K562 (cell line): ENCODE data around the gene RECQL5. TPM values are rescaled to one million over a fixed set of nuclear protein-coding genes. Genes with fewer than 3 reads are reported as not detected.

Experiments
- ARID1B ChIP-seq: fragments of 450-650 bp; IDR thresholded peaks from 2 replicates; pipeline ENCODE4 v1.6.1; 2016; ENCODE audit warnings: antibody characterized with exemption, mild to moderate bottlenecking, inconsistent platforms
- FOXK2 ChIP-seq, 2 experiments: fragments of 450-650 bp; IDR thresholded peaks in 1 of 2; conservative IDR thresholded peaks in 1 of 2; 2 replicates each; pipeline ENCODE4 v1.6.1; 2016; ENCODE audit warnings: low read depth in 2 of 2, mild to moderate bottlenecking in 1 of 2
- KDM1A ChIP-seq, 2 experiments: fragments of 450-650 bp; IDR thresholded peaks; 2 replicates each; pipeline ENCODE4 v1.6.1; 2016; ENCODE audit warnings: mild to moderate bottlenecking in 2 of 2
- KDM5B ChIP-seq: fragments of 200-600 bp; sonication (generic); IDR thresholded peaks from 2 replicates; pipeline ENCODE4 v1.6.1; 2012; ENCODE audit warnings: low read depth, mild to moderate bottlenecking, moderate library complexity, low read length, control low read depth, inconsistent platforms; ENCODE audit not compliant: insufficient replicate concordance
- L3MBTL2 ChIP-seq: fragments of 450-650 bp; IDR thresholded peaks from 2 replicates; pipeline ENCODE4 v1.6.1; 2016; ENCODE audit warnings: mild to moderate bottlenecking, moderate library complexity
- POLR2H ChIP-seq: IDR thresholded peaks from 2 replicates; pipeline ENCODE4 v1.6.1; 2016; ENCODE audit warnings: missing genetic modification characterization, low read depth, mild to moderate bottlenecking, control low read depth, missing compliant biosample characterization, moderate library complexity
- RB1 ChIP-seq: fragments of 450-650 bp; IDR thresholded peaks from 2 replicates; pipeline ENCODE4 v1.6.1; 2017; ENCODE audit warnings: low read depth, mild to moderate bottlenecking
- RCOR1 ChIP-seq, 2 experiments: IDR thresholded peaks; 2 replicates each; pipeline ENCODE4 v1.6.1; 2012; ENCODE audit warnings: low read depth in 2 of 2, low read length in 2 of 2, borderline replicate concordance in 1 of 2, improper control_type of control experiment in 1 of 2
- RFX1 ChIP-seq: fragments of 450-650 bp; IDR thresholded peaks from 2 replicates; pipeline ENCODE4 v1.6.1; 2016; ENCODE audit warnings: mild to moderate bottlenecking, moderate library complexity
- RHOXF2B ChIP-seq: fragments of 250-450 bp; sonication (Bioruptor Pico); conservative IDR thresholded peaks from 2 replicates; pipeline ENCODE4 v1.5.1; 2021
- SETDB1 ChIP-seq: IDR thresholded peaks from one replicate; pipeline ENCODE4 v1.6.1; 2012; ENCODE audit warnings: low read length, control low read depth, inconsistent platforms
- SMAD2 ChIP-seq: fragments of 150-350 bp; IDR thresholded peaks from 2 replicates; pipeline ENCODE4 v1.6.1; 2014; ENCODE audit warnings: low read depth, mild to moderate bottlenecking, low read length
- SMARCA5 ChIP-seq: fragments of 450-650 bp; IDR thresholded peaks from 2 replicates; pipeline ENCODE4 v1.6.1; 2016
- SMC3 ChIP-seq: conservative IDR thresholded peaks from 2 replicates; pipeline ENCODE4 v1.6.1; 2011; ENCODE audit warnings: low read depth, low read length, improper control_type of control experiment; ENCODE audit not compliant: insufficient read depth
- SOX6 ChIP-seq: fragments of 450-650 bp; IDR thresholded peaks from 2 replicates; pipeline ENCODE4 v1.6.1; 2014; ENCODE audit warnings: mild to moderate bottlenecking
- TOE1 ChIP-seq, 2 experiments: fragments of 450-650 bp in 1 of 2; sonication (generic) in 1 of 2; formaldehyde crosslinking in 1 of 2; IDR thresholded peaks; 2 replicates each; pipeline versions ENCODE4 v1.7.1 to v1.8.0; 2016 to 2022; ENCODE audit warnings: borderline replicate concordance in 2 of 2, mild to moderate bottlenecking in 2 of 2, antibody characterized with exemption in 1 of 2, inconsistent platforms in 1 of 2, low read depth in 1 of 2, missing genetic modification reagents in 1 of 2, moderate library complexity in 1 of 2
- ZFX ChIP-seq: sonication (generic); formaldehyde crosslinking; IDR thresholded peaks from 2 replicates; pipeline ENCODE4 v1.8.0; 2022; ENCODE audit warnings: mild to moderate bottlenecking, missing genetic modification reagents, moderate library complexity
- ZNF121 ChIP-seq: sonication (generic); formaldehyde crosslinking; conservative IDR thresholded peaks from 2 replicates; pipeline ENCODE4 v1.8.0; 2022; ENCODE audit warnings: missing genetic modification reagents
- ZNF197 ChIP-seq: fragments of 200-800 bp; sonication (Bioruptor generic); IDR thresholded peaks from 2 replicates; pipeline ENCODE4 v1.6.1; 2016; ENCODE audit warnings: low read depth, missing genetic modification characterization, missing compliant biosample characterization
- polyA plus RNA-seq, 8 experiments: library from polyadenylated mRNA; depleted of rRNA in 4 of 8; stranded (reverse) in 5 of 8; unstranded in 3 of 8; fragments of >200 nt; fragmentation: Nextera tagmentation in 2 of 8; fragmentation: Illumina TruSeq in 1 of 8; extraction: Ambion mirVana in 2 of 8; extraction: Trizol in 1 of 8; gene quantifications; 2 replicates each; pipeline versions ENCODE4 v1.2.1 to v1.2.3, GENCODE V29; 2011 to 2014; ENCODE audit warnings: inconsistent platforms in 1 of 8, missing spikeins in 1 of 8
- total RNA-seq, 7 experiments: library from RNA; depleted of rRNA in 6 of 7; stranded (reverse); fragments of >200 nt in 6 of 7; fragmentation: Illumina TruSeq in 2 of 7; extraction: Trizol in 2 of 7; gene quantifications; 2 replicates each; pipeline versions ENCODE4 v1.2.1 to v1.2.3, GENCODE V29; 2011 to 2021; ENCODE audit warnings: low replicate concordance in 1 of 7
- TF ChIP-seq, protein P1 (sequence below): IDR thresholded peaks from 3 replicates; pipeline ENCODE4 v1.6.1; 2011; ENCODE audit warnings: borderline replicate concordance, mild to moderate bottlenecking, moderate library complexity; ENCODE audit not compliant: insufficient read length; ENCODE audit errors: extremely low read depth
- TF ChIP-seq, protein P2 (sequence below): fragments of 450-650 bp; IDR thresholded peaks from 2 replicates; pipeline ENCODE4 v1.6.1; 2016; ENCODE audit warnings: low read depth, mild to moderate bottlenecking, moderate library complexity
- TF ChIP-seq, protein P3 (sequence below), 3 experiments: IDR thresholded peaks in 2 of 3; conservative IDR thresholded peaks in 1 of 3; 2 replicates each; pipeline ENCODE4 v1.5.1; 2011 to 2012; ENCODE audit warnings: low read length in 3 of 3, mild to moderate bottlenecking in 3 of 3, control low read depth in 2 of 3, improper control_type of control experiment in 1 of 3, inconsistent platforms in 1 of 3, low read depth in 1 of 3, mixed read lengths in 1 of 3, moderate library complexity in 1 of 3; ENCODE audit not compliant: insufficient read depth in 2 of 3

Gene RECQL5
- total and polyA plus RNA-seq, 9 of the 15 experiments (the other 6 are each of a cell fraction or from before 2014, with no cell fraction given): 4.1 to 34.8 (median 16.4) TPM

DNA sequence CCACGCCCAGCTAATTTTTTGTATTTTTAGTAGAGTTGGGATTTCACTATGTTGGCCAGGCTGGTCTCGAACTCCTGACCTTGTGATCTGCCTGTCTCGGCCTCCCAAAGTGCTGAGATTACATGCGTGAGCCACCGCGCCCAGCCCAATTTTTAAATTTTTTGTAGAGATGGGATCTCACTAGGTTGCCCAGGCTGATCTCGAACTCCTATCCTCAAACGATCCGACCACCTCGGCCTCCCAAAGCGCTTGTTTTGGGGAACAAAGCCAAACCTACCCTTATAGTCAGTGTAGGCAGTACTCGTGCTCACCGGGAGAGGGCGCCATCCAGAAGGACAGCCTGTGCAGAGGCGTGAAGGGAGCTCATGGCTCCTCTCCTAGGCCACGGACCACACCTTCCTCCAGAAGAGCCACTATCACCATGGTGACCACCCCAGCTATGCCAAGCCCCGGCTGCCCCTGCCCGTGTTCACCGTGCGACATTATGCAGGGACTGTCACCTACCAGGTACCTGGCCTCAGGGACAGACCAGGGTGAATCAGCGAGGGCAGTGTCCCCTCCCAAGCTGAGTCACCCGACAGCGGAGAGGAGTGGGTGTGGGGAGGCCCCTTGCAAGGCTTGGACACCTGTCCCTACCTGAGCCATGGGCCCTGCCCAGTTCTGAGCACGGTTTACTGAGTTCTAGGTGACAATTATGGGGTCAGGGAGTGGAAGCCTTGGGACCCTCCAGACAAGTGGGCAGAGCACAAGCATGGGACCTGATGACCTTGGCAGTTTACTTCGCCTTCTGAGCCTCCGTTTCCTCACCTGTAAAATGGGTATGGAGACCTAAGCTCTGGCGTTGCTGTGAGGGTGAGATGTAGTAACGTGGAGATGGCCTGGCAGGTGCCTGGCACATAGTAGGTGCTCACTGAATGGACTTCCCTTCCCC is 65.6 kb downstream of the RECQL5 start (continued):
- TF ChIP-seq ARID1B (peak; percentile 40), SMARCA5 (0 out of 2 replicates have a peak, but pooled peaks have one; percentile 15), TOE1 (IDR thresholded peaks at IDR 0.05; ENCODE audit: borderline replicate concordance) (0 out of 2 replicates have a peak, but pooled peaks have one; percentile 30), TOE1 (CRISPR knock-in tag; IDR thresholded peaks at IDR 0.05; ENCODE audit: borderline replicate concordance, low read depth) (no peak), ZNF121 (peak; percentile 93), RCOR1 (IDR thresholded peaks at IDR 0.05; ENCODE audit: borderline replicate concordance in 1 of 2, low read depth in 2 of 2, low read length in 2 of 2) (peak in 1 of 2 experiments; percentile 48; a peak in 1 of 4 replicates), RFX1 (peak; percentile 85), RHOXF2B (CRISPR knock-in tag) (no peak), SOX6 (peak; percentile 44; the same call in 1 of the 2 replicates), SMAD2 (no peak), L3MBTL2 (peak; percentile 70), ZNF197 (CRISPR knock-in tag) (no peak), FOXK2 (conservative IDR thresholded peaks at IDR 0.05 in 1 of 2, IDR thresholded peaks at IDR 0.05 in 1 of 2; ENCODE audit: low read depth in 2 of 2) (0 out of 4 replicates have a peak, but pooled peaks of 1 of the 2 experiments have one; percentile 40), POLR2H (tag) (no peak), KDM1A (IDR thresholded peaks at IDR 0.05) (peak; percentile 60 to 78), KDM5B (no peak), RB1 (peak; percentile 50; the same call in 1 of the 2 replicates), SETDB1 (no peak), SMC3 (peak; percentile 71), ZFX (peak; percentile 31; the same call in 1 of the 2 replicates)
- TF ChIP-seq, protein P1, sequence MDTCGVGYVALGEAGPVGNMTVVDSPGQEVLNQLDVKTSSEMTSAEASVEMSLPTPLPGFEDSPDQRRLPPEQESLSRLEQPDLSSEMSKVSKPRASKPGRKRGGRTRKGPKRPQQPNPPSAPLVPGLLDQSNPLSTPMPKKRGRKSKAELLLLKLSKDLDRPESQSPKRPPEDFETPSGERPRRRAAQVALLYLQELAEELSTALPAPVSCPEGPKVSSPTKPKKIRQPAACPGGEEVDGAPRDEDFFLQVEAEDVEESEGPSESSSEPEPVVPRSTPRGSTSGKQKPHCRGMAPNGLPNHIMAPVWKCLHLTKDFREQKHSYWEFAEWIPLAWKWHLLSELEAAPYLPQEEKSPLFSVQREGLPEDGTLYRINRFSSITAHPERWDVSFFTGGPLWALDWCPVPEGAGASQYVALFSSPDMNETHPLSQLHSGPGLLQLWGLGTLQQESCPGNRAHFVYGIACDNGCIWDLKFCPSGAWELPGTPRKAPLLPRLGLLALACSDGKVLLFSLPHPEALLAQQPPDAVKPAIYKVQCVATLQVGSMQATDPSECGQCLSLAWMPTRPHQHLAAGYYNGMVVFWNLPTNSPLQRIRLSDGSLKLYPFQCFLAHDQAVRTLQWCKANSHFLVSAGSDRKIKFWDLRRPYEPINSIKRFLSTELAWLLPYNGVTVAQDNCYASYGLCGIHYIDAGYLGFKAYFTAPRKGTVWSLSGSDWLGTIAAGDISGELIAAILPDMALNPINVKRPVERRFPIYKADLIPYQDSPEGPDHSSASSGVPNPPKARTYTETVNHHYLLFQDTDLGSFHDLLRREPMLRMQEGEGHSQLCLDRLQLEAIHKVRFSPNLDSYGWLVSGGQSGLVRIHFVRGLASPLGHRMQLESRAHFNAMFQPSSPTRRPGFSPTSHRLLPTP: peak; percentile 11
- TF ChIP-seq, protein P2, sequence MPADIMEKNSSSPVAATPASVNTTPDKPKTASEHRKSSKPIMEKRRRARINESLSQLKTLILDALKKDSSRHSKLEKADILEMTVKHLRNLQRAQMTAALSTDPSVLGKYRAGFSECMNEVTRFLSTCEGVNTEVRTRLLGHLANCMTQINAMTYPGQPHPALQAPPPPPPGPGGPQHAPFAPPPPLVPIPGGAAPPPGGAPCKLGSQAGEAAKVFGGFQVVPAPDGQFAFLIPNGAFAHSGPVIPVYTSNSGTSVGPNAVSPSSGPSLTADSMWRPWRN: no peak
- TF ChIP-seq, protein P3, sequence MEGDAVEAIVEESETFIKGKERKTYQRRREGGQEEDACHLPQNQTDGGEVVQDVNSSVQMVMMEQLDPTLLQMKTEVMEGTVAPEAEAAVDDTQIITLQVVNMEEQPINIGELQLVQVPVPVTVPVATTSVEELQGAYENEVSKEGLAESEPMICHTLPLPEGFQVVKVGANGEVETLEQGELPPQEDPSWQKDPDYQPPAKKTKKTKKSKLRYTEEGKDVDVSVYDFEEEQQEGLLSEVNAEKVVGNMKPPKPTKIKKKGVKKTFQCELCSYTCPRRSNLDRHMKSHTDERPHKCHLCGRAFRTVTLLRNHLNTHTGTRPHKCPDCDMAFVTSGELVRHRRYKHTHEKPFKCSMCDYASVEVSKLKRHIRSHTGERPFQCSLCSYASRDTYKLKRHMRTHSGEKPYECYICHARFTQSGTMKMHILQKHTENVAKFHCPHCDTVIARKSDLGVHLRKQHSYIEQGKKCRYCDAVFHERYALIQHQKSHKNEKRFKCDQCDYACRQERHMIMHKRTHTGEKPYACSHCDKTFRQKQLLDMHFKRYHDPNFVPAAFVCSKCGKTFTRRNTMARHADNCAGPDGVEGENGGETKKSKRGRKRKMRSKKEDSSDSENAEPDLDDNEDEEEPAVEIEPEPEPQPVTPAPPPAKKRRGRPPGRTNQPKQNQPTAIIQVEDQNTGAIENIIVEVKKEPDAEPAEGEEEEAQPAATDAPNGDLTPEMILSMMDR (IDR thresholded peaks at IDR 0.05 in 2 of 3, conservative IDR thresholded peaks at IDR 0.05 in 1 of 3; ENCODE audit: insufficient read depth in 2 of 3, low read depth in 1 of 3, low read length in 3 of 3): peak; percentile 90 to 96 (median 92)
